Muscle layer of colon (tissue), 2 donors: ENCODE measurements around the gene MRTFB.

Experiments used
- H3K27ac ChIP-seq: one replicate; pipeline ENCODE4 v1.7.0; 2013; ENCODE audit warnings: low read depth, mild to moderate bottlenecking, low read length, moderate library complexity
- H3K27me3 ChIP-seq, 2 donors: one replicate each; pipeline ENCODE4 v1.7.0; 2013; ENCODE audit warnings: low read length in 2 of 2, mild to moderate bottlenecking in 2 of 2; ENCODE audit not compliant: insufficient read depth in 2 of 2, control insufficient read depth in 1 of 2
- H3K36me3 ChIP-seq: one replicate; pipeline ENCODE4 v1.7.0; 2013; ENCODE audit warnings: mild to moderate bottlenecking, low read length; ENCODE audit not compliant: insufficient read depth
- H3K4me1 ChIP-seq: one replicate; pipeline ENCODE4 v1.7.0; 2013; ENCODE audit warnings: mild to moderate bottlenecking, low read length; ENCODE audit not compliant: insufficient read depth
- H3K4me3 ChIP-seq, 2 donors: one replicate each; pipeline ENCODE4 v1.7.0; 2013; ENCODE audit warnings: low read length in 2 of 2, low read depth in 1 of 2, mild to moderate bottlenecking in 1 of 2, moderate library complexity in 1 of 2
- H3K9ac ChIP-seq: one replicate; pipeline ENCODE4 v1.7.0; 2013; ENCODE audit warnings: low read length
- H3K9me3 ChIP-seq: one replicate; pipeline ENCODE4 v1.7.0; 2013; ENCODE audit warnings: mild to moderate bottlenecking, low read length
- donor health status: abdominal sarcoma.
- donor health status: Adenocarcinoma of cecum.

MRTFB gene

GRCh38 chr16:14097182-14097959 lies 26.3 kb downstream of the MRTFB start:
- Histone ChIP-seq H3K9ac (no peak overlapping the region), H3K4me1 (peaks cover 50% of the 10 kb centered on the region), H3K27ac (no peak overlapping the region), H3K27me3 (no peaks in the 10 kb centered on the region), H3K36me3 (no peaks in the 10 kb centered on the region), H3K9me3 (no peaks in the 10 kb centered on the region), H3K4me3 (no peak overlapping the region)

- no peak overlapping the region for H3K4me3 ChIP-seq
- H3K27ac ChIP-seq: no peak overlapping the region
- H3K27me3 ChIP-seq: no peaks in the 10 kb centered on the region
- H3K4me1 ChIP-seq: peaks cover 45% of the 10 kb centered on the region
- H3K9ac ChIP-seq: no peak overlapping the region
- no peaks in the 10 kb centered on the region for H3K9me3 ChIP-seq
- H3K36me3 ChIP-seq: no peaks in the 10 kb centered on the region
Measured at GRCh38 chr16:14098081-14098480, 27.0 kb downstream of the MRTFB start.

- H3K27me3 ChIP-seq: no peaks in the 10 kb centered on the region
Measured at GRCh38 chr16:14100825-14101224, 29.7 kb downstream of the MRTFB start.

GRCh38 chr16:14101415-14101814 lies 30.3 kb downstream of the MRTFB start:
- Histone ChIP-seq H3K4me1 (peaks cover 48% of the 10 kb centered on the region), H3K9ac (no peak overlapping the region), H3K36me3 (no peaks in the 10 kb centered on the region), H3K27me3 (no peaks in the 10 kb centered on the region), H3K9me3 (no peaks in the 10 kb centered on the region), H3K27ac (no peak overlapping the region), H3K4me3 (no peak overlapping the region)

More at GRCh38 chr16:14100825-14101224, 29.7 kb downstream of the MRTFB start:
- Histone ChIP-seq H3K36me3 (no peaks in the 10 kb centered on the region), H3K4me1 (peaks cover 42% of the 10 kb centered on the region), H3K27ac (no peak overlapping the region), H3K4me3 (no peak overlapping the region), H3K9ac (no peak overlapping the region), H3K9me3 (no peaks in the 10 kb centered on the region)

- Histone ChIP-seq H3K9me3 (no peaks in the 10 kb centered on the region), H3K4me3 (no peak overlapping the region), H3K36me3 (no peaks in the 10 kb centered on the region), H3K4me1 (peaks cover 37% of the 10 kb centered on the region), H3K9ac (no peak overlapping the region), H3K27me3 (no peaks in the 10 kb centered on the region), H3K27ac (no peak overlapping the region)
Measured at GRCh38 chr16:14102925-14103720, 32.0 kb downstream of the MRTFB start.

- no peaks in the 10 kb centered on the region for H3K36me3 ChIP-seq
- no peak overlapping the region for H3K27ac ChIP-seq
- peaks cover 37% of the 10 kb centered on the region for H3K4me1 ChIP-seq
- H3K4me3 ChIP-seq: no peak overlapping the region
- H3K9me3 ChIP-seq: no peaks in the 10 kb centered on the region
- H3K27me3 ChIP-seq: no peaks in the 10 kb centered on the region
- no peak overlapping the region for H3K9ac ChIP-seq
Measured at GRCh38 chr16:14104066-14104465, 32.9 kb downstream of the MRTFB start.

- Histone ChIP-seq H3K27ac (no peak overlapping the region), H3K4me1 (peaks cover 40% of the 10 kb centered on the region), H3K27me3 (no peaks in the 10 kb centered on the region), H3K9me3 (no peaks in the 10 kb centered on the region), H3K36me3 (no peaks in the 10 kb centered on the region), H3K9ac (no peak overlapping the region), H3K4me3 (no peak overlapping the region)
Measured at GRCh38 chr16:14105760-14106375, 34.7 kb downstream of the MRTFB start.

GRCh38 chr16:14106457-14106856 lies 35.3 kb downstream of the MRTFB start:
- H3K4me1 ChIP-seq: peaks cover 36% of the 10 kb centered on the region

GRCh38 chr16:14106961-14107360 lies 35.8 kb downstream of the MRTFB start:
- Histone ChIP-seq H3K9ac (no peak overlapping the region), H3K4me3 (no peak overlapping the region), H3K36me3 (no peaks in the 10 kb centered on the region), H3K27ac (no peak overlapping the region), H3K9me3 (no peaks in the 10 kb centered on the region), H3K27me3 (no peaks in the 10 kb centered on the region), H3K4me1 (peaks cover 36% of the 10 kb centered on the region)

More at GRCh38 chr16:14106457-14106856, 35.3 kb downstream of the MRTFB start:
- Histone ChIP-seq H3K9ac (no peak overlapping the region), H3K27ac (no peak overlapping the region), H3K4me3 (no peak overlapping the region), H3K36me3 (no peaks in the 10 kb centered on the region), H3K27me3 (no peaks in the 10 kb centered on the region), H3K9me3 (no peaks in the 10 kb centered on the region)

GRCh38 chr16:14109077-14109775 lies 38.1 kb downstream of the MRTFB start:
- Histone ChIP-seq H3K9me3 (no peaks in the 10 kb centered on the region), H3K27me3 (no peaks in the 10 kb centered on the region), H3K36me3 (no peaks in the 10 kb centered on the region), H3K4me3 (no peak overlapping the region), H3K9ac (no peak overlapping the region), H3K27ac (no peak overlapping the region), H3K4me1 (peaks cover 44% of the 10 kb centered on the region)
